H54 (cell line): Measurements from ENCODE around the gene HAUS7.

Experiments
- DNase-seq: peaks from one replicate; pipeline ENCODE4 v3.0.0; 2011; ENCODE audit warnings: low spot score, mixed read lengths; ENCODE audit not compliant: insufficient read length
- FAIRE-seq: peaks from 3 replicates; lab custom pipeline; 2011; peaks lifted over from hg19 to GRCh38; lab: Jason Lieb, UNC
- POLR2A ChIP-seq: IDR thresholded peaks from 2 replicates; pipeline ENCODE4 v1.6.1; 2011; ENCODE audit warnings: low read depth, mild to moderate bottlenecking, low read length

Gene HAUS7

DNA sequence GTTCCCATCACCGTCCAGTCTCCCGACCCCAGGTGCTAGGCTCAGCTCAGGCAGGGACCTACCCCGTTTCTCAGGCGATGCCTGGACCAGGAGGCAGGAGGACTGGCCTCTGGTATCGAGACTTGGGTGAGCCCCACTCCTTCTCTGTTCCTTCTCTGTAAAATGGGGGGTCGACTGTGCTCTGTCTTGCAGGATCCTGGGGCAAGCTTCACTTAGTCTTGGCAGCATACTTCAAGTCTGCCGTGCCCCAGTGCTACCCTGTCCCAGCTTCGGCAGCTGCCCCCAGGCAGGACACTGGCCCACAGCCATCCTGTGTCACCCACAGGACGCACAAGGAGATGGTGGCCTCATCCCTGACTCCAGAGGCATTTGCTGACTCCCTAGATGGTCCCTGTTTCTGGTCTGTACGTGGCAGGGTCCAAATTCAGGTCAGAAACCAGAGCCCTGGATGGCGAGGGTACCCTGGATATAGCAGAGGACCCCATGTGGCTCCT lies 7.0 kb upstream of the HAUS7 start:
- TF ChIP-seq POLR2A, result no peak
- FAIRE-seq (no peak), DNase-seq (no peak)

DNA sequence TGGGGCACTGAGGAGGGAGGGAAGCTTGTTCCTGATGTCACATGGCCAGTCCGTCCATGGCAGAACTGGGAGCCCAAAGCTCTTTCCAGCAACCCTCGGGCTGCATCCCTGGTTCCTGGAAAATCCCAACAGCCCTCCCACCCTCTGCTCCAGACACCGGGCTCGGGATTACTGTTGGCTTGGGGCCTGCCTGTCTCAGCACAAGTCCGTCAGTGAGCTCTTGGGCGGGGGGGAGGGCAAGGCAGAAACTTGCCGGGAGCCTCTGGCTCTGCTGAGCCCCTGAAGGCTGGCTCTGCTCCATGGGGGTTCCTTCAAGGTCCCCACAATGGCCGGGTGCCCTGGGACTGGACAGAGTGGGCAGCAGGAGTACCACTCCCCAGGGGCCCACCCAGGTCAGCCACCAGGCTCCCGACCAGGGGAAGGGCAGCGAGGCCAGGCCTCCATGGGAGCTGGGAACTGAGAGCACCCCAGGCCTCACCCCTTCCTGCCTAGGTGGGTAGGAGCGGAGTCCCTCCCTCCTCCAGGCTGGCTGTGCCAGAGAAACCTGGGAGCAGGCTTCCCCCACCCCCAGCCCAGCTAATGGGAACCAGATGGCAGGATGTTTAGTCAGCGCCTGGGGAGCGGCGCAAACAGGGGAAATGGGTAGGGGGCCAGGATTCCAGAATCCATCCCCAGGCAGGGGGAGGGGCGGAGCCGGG lies 6.4 kb upstream of the HAUS7 start:
- FAIRE-seq (no peak), DNase-seq (no peak)
- TF ChIP-seq POLR2A, result no peak

DNA sequence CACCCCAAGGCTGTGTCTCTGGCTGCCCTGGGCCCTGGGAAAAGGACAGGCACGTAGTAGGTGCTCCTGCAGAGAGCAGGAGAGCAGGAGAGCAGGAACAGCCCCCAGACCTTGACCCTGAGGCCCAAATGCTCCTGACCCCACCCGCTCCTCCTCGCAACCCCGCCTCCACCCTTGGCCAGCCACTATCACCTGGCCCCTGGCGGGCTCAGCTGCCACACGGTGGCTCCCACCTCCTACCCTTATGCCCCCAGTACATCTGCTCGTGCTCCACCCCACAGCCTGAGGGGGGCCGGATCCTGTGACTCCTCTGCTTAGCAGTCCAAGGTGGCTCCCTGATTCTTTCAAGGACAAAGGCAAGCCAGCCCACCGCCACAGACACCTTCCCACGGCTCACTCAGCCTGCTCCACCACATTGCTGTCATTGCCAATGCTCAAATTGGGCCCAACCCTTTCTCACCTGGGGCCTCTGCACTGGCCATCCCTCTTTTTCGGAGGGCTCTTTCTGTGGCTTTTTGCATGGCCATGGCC lies 5.4 kb upstream of the HAUS7 start:
- no peak for DNase-seq
- FAIRE-seq, result no peak
- no peak for TF ChIP-seq POLR2A

DNA sequence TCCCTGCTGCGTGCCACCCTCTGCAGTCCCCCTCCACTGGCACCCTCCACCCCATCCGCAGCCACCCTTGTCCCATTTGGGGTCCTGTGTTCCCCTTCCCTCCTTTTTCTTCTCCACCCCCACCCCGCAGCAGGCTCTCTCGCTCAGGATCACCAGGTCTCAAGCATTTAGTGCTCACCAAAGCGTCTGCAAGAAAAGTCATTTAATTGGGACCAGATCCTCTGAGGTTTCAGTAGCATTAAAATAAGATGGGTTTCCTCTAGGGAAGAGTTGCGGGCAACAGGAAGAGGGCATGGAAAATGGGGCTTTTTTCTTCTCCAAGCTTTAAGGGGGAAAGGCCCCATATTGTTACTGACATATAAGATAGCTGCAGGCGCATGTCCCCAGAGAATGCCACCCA lies 4.9 kb upstream of the HAUS7 start:
- FAIRE-seq (no peak), DNase-seq (no peak)

DNA sequence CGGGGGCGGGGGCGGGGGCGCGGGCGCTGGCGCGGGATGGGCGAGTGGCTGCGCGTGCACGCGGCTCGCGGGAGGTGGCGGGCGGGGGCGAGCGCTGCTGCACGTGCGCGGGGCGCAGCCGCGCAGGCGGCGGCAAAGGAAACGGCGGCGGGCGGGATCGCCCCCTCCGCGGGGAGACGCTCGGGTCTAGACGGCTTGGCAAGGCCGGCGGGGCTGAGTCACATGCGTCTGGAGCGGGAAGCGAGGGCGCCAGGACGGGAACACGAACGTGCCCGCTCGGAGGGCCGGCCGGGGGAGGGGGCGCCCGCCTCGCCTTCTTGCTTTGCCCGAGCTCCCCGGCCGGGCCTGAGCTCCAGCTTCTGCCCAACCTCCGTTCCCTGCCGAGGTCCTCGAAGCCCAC lies 4.3 kb upstream of the HAUS7 start:
- FAIRE-seq (no peak), DNase-seq (no peak)
- no peak for TF ChIP-seq POLR2A

More for the DNA sequence above, 4.9 kb upstream of the HAUS7 start:
- TF ChIP-seq POLR2A, result no peak

DNA sequence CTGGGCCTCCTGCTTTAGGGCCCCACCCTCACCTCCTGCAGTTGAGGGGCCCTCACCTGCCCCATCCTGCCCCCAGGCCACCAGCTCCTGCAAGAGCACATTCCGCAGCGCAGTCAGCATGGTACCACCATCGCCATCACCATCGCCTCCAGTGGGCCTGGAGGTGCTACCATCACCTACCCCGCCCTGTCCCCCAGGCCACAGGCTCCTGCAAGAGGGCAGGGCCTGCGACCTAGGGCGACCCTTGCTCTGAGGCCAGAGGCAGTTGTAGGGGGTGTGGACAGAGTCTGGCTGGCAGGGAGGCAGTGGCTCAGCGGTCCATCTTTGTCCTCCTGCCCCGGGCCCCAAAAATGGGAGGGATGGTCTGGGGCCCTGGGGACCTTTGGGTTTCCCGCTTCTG lies 3.9 kb upstream of the HAUS7 start:
- TF ChIP-seq POLR2A, result no peak
- FAIRE-seq (no peak), DNase-seq (no peak)

DNA sequence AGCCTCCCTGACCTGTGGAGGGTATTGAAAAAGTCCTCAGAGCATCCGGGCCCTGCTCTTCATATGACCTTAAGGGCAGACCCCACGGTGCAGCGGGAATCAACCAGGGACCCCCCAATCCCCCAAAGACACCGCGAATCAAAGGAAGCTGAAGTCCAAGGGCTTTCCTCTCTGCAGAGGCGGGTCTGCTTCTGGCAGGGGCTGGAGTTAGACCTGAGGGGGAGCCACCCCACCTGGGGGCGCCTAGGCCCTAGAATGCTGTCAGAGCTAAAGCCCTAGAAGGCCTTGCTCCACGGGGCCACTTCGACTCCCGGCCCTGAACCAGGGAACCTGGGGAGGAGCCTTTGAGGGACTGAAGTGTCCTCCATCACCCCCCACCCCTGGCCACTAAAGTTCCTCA lies 2.8 kb upstream of the HAUS7 start:
- DNase-seq, result no peak
- no peak for FAIRE-seq
- TF ChIP-seq POLR2A, result no peak

DNA sequence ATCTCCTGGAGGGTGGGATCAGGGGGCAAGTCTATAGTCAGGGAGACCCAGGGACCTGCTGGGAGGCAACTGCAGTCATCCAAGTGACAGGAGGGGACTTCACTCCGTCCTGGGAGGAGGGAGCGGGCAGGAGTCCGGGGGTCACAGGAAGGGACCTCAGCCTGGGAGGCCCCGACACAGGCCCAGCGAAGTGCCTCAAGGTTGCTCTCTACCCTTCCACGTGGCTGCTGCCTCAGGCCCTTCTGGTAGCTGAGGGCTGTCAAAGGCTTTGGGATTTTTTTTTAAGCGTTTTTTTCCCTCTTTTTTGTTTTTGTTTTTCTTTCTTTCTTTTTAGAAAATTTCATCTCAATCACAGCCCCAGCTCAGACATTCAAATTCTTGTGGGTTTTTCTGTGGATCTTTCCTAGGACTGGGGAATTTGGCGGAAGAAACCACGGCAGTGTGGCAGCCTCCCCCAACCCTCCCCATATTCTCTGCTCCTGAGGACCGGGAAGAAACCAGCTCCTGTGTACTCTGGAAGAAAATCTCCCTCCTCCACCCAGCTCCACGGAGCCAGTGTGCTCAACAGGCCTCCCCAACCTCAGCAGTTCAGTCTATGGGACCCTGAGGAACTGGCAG lies 1.4 kb upstream of the HAUS7 start:
- DNase-seq, result no peak
- no peak for FAIRE-seq
- no peak for TF ChIP-seq POLR2A

DNA sequence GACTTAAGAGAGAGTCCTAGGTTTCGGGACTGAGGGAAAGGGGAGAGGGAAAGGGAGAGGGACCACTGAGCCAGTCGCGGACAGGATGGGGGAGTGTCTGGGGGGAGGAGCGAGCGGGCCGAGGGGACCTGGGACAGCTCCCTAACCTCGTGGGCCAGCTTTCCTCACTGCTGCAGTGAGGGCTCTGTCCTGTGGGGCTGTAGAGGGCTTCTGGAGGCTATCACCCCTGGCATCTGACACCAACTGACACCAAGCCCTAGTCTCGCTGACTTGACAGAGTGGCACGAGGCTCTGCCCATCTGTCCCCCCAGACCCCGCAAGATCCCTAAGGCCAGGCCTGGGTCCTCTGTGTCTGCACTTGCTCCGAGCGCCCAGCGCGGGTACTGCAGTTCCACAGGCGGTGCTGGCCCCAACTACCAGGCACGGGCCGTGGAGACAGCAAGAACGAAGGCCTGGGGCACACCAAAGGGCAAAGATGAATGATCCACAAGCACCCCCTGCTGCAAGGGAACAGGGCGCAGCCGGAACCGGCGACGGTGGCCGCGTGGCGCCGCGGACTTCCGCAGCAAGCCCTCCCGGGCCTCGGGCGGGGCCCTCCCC lies 465 bp downstream of the HAUS7 start:
- TF ChIP-seq POLR2A, result no peak
- FAIRE-seq, result no peak
- peak; percentile 62 for DNase-seq

DNA sequence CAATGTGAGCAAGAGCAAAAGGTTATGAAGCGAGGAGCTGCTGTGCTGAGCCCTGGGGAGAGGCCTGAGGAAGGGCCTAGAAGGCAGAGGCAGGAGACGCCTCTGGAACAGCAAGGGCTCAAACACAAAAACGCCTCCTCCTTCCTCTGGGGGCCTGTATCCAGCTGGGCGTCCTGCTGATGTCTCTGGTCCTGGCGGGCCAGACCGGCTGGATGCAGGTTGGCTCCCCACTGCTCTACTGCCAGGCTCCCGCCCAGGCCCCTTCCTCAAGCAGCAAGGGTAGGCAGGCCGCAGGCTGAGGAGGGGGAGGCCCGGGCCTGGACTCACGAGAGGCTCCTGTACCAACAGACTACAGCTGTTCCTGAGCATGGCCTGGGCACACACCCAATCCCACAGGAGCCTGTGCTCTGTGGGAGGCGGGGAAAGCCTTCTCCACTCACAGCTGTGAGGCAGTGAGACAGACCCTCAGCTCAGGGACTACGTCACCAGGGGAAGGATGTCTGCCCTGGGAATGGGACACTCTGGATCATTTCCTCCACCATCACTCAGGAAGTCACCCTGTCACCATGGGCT lies 2.3 kb downstream of the HAUS7 start:
- DNase-seq, result no peak
- TF ChIP-seq POLR2A, result no peak
- no peak for FAIRE-seq

DNA sequence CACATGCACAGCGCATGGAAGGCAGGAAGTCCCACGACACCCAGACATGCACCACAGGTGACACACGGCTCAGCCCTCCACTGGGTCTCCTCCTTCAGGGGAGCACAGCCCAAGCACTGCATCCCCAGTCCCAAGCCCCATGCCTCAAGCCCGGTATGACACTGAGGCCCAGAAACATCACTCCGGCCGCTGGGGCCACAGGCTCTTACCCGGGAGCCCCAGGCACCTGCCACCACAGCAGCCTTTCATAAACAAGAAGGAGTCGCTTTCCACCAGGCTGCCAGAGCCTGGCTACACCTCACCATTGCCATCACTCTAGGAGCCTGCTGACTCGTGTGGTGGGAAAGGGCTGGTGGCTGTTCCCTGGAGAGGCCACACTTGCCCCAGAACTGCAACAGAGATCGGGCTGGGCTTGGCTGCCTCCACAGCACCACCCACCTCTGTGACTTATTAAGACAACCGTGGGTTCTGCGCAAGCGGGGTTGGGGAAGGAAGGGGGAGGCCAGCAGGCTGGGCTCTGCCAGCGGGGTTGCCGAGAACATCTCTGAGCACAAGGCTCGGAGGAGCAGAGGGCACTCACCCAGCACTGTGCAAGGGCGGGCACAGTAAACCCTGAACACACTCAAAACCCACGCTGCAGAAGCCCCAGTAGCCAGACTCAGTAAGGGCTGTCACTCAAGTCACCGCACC lies 4.5 kb downstream of the HAUS7 start:
- DNase-seq, result no peak
- no peak for TF ChIP-seq POLR2A
- FAIRE-seq, result no peak

DNA sequence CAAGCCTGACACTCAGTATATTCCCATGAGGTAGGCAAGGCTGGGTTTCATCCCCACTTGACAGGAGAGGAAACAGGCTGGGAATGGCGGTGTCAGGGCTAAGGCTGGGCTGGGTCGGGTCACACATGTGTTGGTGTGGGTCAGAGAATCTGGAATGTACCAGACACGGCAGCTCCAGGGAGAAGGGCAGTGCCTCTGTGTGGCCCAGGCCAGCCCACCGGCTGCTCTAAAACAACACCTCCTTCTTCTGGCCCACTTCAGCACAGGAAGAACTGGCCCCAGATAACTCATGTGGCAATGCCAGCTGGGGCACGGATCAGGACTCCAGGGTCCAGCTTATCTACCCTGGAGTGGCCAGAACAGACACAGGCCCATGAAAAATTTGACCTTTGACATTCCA lies 6.3 kb downstream of the HAUS7 start:
- FAIRE-seq (no peak), DNase-seq (no peak)
- no peak for TF ChIP-seq POLR2A

DNA sequence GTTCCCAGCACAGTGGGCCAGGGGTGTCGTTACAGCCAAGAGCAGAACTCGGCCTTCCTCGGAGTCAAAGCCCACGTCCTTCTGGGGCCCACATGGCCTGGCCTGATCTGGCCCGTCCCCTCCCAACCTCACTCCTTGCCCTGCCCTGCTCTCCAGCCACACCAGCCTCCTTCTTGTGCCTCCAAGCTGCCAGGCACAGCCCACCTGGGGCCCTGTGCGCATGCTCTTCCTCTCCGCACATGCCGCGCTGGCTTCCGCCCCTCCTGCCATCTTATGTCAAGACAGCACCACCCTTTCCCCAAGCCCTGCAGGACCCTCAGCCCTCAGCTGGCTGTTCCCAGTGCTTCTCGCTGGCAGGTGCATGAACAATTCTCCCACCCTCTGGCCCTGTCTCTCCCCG lies 6.8 kb downstream of the HAUS7 start:
- no peak for FAIRE-seq
- TF ChIP-seq POLR2A, result no peak

More for the DNA sequence above, 6.8 kb downstream of the HAUS7 start:
- DNase-seq, result no peak
